Activated T-helper 1 cell treated with anti-CD3 and anti-CD28 coated beads, Interleukin-12 subunit alpha, Interleukin-12 subunit beta, Interleukin-2, Interleukin-4 antibody, amounts not matched to agents 30 ng/mL and 10 ng/mL and 1 ng/mL, durations not matched to agents 14 hours and 24 hours and 36 hours (primary cell): Measurements from ENCODE around the gene XYLB. TPM values are rescaled to one million over a fixed set of nuclear protein-coding genes. Genes with fewer than 3 reads are reported as not detected.

ENCODE experiments used
- DNase-seq: peaks from one replicate; pipeline ENCODE4 v3.0.0; 2021; ENCODE audit warnings: low spot score
- H3K27ac Mint-ChIP-seq: one replicate; pipeline ENCODE4 v1.8.0; 2021; ENCODE audit warnings: mild to moderate bottlenecking, mixed read lengths
- H3K27me3 Mint-ChIP-seq: one replicate; pipeline ENCODE4 v1.8.0; 2022; ENCODE audit warnings: mild to moderate bottlenecking, moderate library complexity, mixed read lengths; ENCODE audit not compliant: insufficient read depth
- H3K36me3 Mint-ChIP-seq: one replicate; pipeline ENCODE4 v1.8.0; 2021; ENCODE audit warnings: low read depth, mixed read lengths
- H3K4me1 Mint-ChIP-seq: one replicate; pipeline ENCODE4 v1.8.0; 2021; ENCODE audit warnings: low read depth, mixed read lengths
- H3K4me3 Mint-ChIP-seq: one replicate; pipeline ENCODE4 v1.8.0; 2021; ENCODE audit warnings: mild to moderate bottlenecking, moderate library complexity, mixed read lengths
- H3K9me3 Mint-ChIP-seq: one replicate; pipeline ENCODE4 v1.8.0; 2021; ENCODE audit warnings: mixed read lengths
- intact Hi-C: fragments of 100-400 bp; cut with micrococcal nuclease; formaldehyde crosslinking; loops from one replicate; pipeline ENCODE4 v1.15.1; 2024
- total RNA-seq: library from RNA; stranded (reverse); gene quantifications from 2 replicates; pipeline ENCODE4 v1.2.3, GENCODE V29; 2022

The XYLB gene
- total RNA-seq, 1 donor from 2014 or later, result 7.1 TPM

DNA sequence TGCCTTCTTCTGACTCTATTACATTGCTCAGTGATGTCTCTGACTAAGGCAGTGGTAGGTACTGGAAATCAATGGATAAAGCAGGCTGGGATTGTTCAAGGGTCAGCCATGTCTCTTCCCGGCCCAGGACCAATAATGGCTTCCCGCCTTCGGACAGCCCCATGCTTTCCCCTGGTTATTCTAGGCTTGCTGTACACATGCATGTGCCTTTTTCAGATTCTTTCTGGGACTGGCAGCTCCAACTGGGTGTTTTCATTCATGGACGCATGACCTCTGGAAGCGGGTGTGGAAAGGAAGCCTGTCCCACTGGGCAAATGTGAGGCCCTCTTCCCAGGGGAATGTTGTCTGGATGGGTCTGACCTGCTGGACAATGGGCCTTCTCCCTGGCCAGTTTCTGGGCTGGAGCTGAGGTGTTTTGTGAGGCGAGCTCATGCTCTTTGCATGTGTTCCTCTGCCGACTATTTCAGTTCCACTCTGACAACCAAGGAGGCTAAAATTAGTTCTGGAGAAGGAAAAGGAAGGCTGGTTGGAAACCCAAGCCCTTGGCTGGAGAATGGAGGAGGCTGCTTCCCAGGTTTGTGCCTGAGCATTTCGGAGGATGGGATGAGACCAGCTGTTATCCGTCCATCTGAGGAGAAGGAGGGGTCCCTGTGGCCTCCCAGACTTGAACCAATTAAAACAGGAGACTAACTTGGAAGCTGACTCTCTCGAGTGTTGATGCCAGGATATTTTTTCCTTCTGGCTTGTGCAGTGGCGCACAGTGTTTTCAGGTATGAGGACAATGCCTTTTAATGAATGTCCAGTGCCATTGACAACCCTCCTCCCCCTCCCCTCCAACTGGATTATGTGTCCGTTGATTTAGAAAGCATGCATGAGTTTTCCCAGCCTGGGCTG is 114.0 kb downstream of the XYLB start:
- Mint-ChIP-seq H3K36me3 (peaks cover 3% of the 10 kb centered on the region), H3K4me3 (no peak overlapping the region), H3K27ac (no peak overlapping the region), H3K4me1 (peaks cover under 1% of the 10 kb centered on the region), H3K9me3 (peaks cover 3% of the 10 kb centered on the region), H3K27me3 (peaks cover 2% of the 10 kb centered on the region)
- no peak for DNase-seq
- intact Hi-C loops, result no loop called here

Other genes starting within 250 kb of the XYLB start
- gene ACAA1, start 209.7 kb upstream of the XYLB start, total RNA-seq, result 69.3 and 73.4 TPM in 2 replicates
- 38.6 and 42.1 TPM in 2 replicates for gene MYD88, start 208.1 kb upstream of the XYLB start, total RNA-seq
- 48.6 and 50.8 TPM in 2 replicates for gene OXSR1, start 181.2 kb upstream of the XYLB start, total RNA-seq
- 0.65 and 0.78 TPM in 2 replicates for gene SLC22A13, start 81.0 kb upstream of the XYLB start, total RNA-seq
- not detected in 2 replicates for gene SLC22A14, start 64.5 kb upstream of the XYLB start, total RNA-seq
- gene ACVR2B, start 107.1 kb downstream of the XYLB start, total RNA-seq, result 10.4 and 10.5 TPM in 2 replicates
- gene EXOG, start 149.6 kb downstream of the XYLB start, total RNA-seq, result 20.0 and 21.6 TPM in 2 replicates